ENCODE results near the gene RPL37A. TPM values are rescaled to one million over a fixed set of nuclear protein-coding genes. Genes with fewer than 3 reads are reported as not detected.

The RPL37A gene
- 1,616 and 1,741 TPM in 2 replicates for total RNA-seq

GRCh38 chr2:216498379-216499352 is at the start of gene RPL37A:
TSS of gene RPL37A (plus strand) at chr2:216498844. CDS start at chr2:216498875, 31 bp downstream.

Other genes starting within 250 kb of the RPL37A start
- 15.5 and 16.3 TPM in 2 replicates for gene MARCHF4, start 126.4 kb upstream of the RPL37A start, total RNA-seq
- 24.0 and 31.7 TPM in 2 replicates for gene SMARCAL1, start 86.4 kb upstream of the RPL37A start, total RNA-seq
- 248 and 250 TPM in 2 replicates for gene IGFBP2, start 134.6 kb downstream of the RPL37A start, total RNA-seq
- 0.33 and 1.0 TPM in 2 replicates for gene IGFBP5, start 196.7 kb downstream of the RPL37A start, total RNA-seq